ENCODE results near the gene MECP2.

The MECP2 gene

GRCh38 chrX:154029439-154029838 lies 68.1 kb downstream of the MECP2 start:
- Histone ChIP-seq H3K27me3 (ENCODE audit: control insufficient read depth in 2 of 2, insufficient read depth in 2 of 2, low read length in 2 of 2) (peaks cover 0 to 2% of the 10 kb centered on the region in 2 donors), H3K4me1 (ENCODE audit: control insufficient read depth in 2 of 2, insufficient read depth in 2 of 2, low read length in 2 of 2) (peaks cover 9 to 11% of the 10 kb centered on the region in 2 donors), H3K9me3 (ENCODE audit: control insufficient read depth in 2 of 2, low read length in 2 of 2) (no peaks in the 10 kb centered on the region), H3K9ac (ENCODE audit: low read depth in 1 of 2, low read length in 2 of 2) (no peak overlapping the region), H3K4me3 (ENCODE audit: low read length in 2 of 2) (no peak overlapping the region), H3K36me3 (ENCODE audit: control insufficient read depth in 2 of 2, insufficient read depth in 2 of 2, low read length in 2 of 2) (peaks cover 11% of the 10 kb centered on the region in 2 donors), H3K27ac (ENCODE audit: low read depth in 2 of 2, low read length in 2 of 2) (no peak overlapping the region)

DNA sequence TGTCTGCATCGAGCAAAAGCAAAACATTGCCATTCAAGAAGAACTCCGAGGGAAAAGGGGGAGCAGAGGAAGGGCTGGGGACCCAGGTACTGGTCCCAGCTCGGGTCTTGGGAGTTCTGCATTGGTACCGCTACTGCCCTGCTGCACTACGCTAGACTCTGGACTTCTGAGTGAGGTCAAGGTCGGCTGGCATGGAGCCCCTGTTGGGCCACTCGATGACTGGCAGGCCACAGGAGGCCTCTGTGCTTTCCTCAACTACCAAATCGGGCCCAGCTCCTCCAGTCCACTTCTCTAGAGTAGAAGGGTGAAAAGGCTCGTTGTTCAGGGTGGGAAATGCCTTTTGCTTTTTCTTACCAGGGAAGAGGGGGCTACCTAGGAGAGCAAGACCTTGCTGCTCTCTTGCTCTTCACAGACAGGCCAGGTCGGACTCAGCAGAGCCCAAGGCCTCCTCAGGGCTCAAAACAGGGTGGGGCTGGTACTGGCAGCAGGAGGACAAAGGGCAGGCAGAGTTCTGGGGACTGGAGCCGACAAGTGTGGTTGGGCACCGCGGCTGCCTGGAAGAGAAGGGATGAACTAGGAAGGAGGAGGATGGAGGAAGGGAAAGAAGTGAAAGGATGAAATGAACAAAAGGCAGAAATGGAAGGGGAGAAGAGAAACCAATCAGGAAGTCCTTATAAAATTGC lies 68.9 kb downstream of the MECP2 start:
- H3K9me3 ChIP-seq (ENCODE audit: control insufficient read depth in 2 of 2, low read length in 2 of 2): no peaks in the 10 kb centered on the region
- H3K4me1 ChIP-seq (ENCODE audit: control insufficient read depth in 2 of 2, insufficient read depth in 2 of 2, low read length in 2 of 2): peaks cover 9 to 11% of the 10 kb centered on the region in 2 donors
- peaks cover 11% of the 10 kb centered on the region in 2 donors for H3K36me3 ChIP-seq (ENCODE audit: control insufficient read depth in 2 of 2, insufficient read depth in 2 of 2, low read length in 2 of 2)
- peaks cover 0 to 2% of the 10 kb centered on the region in 2 donors for H3K27me3 ChIP-seq (ENCODE audit: control insufficient read depth in 2 of 2, insufficient read depth in 2 of 2, low read length in 2 of 2)
- H3K27ac ChIP-seq (ENCODE audit: low read depth in 2 of 2, low read length in 2 of 2): peak overlapping the region in 1 of 2 donors; percentile 16
- H3K9ac ChIP-seq (ENCODE audit: low read depth in 1 of 2, low read length in 2 of 2): no peak overlapping the region
- H3K4me3 ChIP-seq (ENCODE audit: low read length in 2 of 2): no peak overlapping the region

- Histone ChIP-seq H3K4me3 (ENCODE audit: low read length in 2 of 2) (no peak overlapping the region), H3K27ac (ENCODE audit: low read depth in 2 of 2, low read length in 2 of 2) (no peak overlapping the region), H3K27me3 (ENCODE audit: control insufficient read depth in 2 of 2, insufficient read depth in 2 of 2, low read length in 2 of 2) (peaks cover 0 to 2% of the 10 kb centered on the region in 2 donors), H3K4me1 (ENCODE audit: control insufficient read depth in 2 of 2, insufficient read depth in 2 of 2, low read length in 2 of 2) (peaks cover 9 to 11% of the 10 kb centered on the region in 2 donors), H3K36me3 (ENCODE audit: control insufficient read depth in 2 of 2, insufficient read depth in 2 of 2, low read length in 2 of 2) (peaks cover 11% of the 10 kb centered on the region in 2 donors), H3K9me3 (ENCODE audit: control insufficient read depth in 2 of 2, low read length in 2 of 2) (no peaks in the 10 kb centered on the region), H3K9ac (ENCODE audit: low read depth in 1 of 2, low read length in 2 of 2) (no peak overlapping the region)
Observed at GRCh38 chrX:154027986-154028385, 69.5 kb downstream of the MECP2 start.

GRCh38 chrX:154027022-154027402 lies 70.5 kb downstream of the MECP2 start:
- Histone ChIP-seq H3K36me3 (ENCODE audit: control insufficient read depth in 2 of 2, insufficient read depth in 2 of 2, low read length in 2 of 2) (peaks cover 9 to 10% of the 10 kb centered on the region in 2 donors), H3K9me3 (ENCODE audit: control insufficient read depth in 2 of 2, low read length in 2 of 2) (no peaks in the 10 kb centered on the region), H3K4me3 (ENCODE audit: low read length in 2 of 2) (no peak overlapping the region), H3K27ac (ENCODE audit: low read depth in 2 of 2, low read length in 2 of 2) (no peak overlapping the region), H3K4me1 (ENCODE audit: control insufficient read depth in 2 of 2, insufficient read depth in 2 of 2, low read length in 2 of 2) (peaks cover 9 to 11% of the 10 kb centered on the region in 2 donors), H3K9ac (ENCODE audit: low read depth in 1 of 2, low read length in 2 of 2) (no peak overlapping the region), H3K27me3 (ENCODE audit: control insufficient read depth in 2 of 2, insufficient read depth in 2 of 2, low read length in 2 of 2) (peaks cover 2 to 5% of the 10 kb centered on the region in 2 donors)

GRCh38 chrX:154026136-154027021 lies 71.1 kb downstream of the MECP2 start:
- no peaks in the 10 kb centered on the region for H3K9me3 ChIP-seq (ENCODE audit: control insufficient read depth in 2 of 2, low read length in 2 of 2)
- no peak overlapping the region for H3K9ac ChIP-seq (ENCODE audit: low read depth in 1 of 2, low read length in 2 of 2)
- H3K36me3 ChIP-seq (ENCODE audit: control insufficient read depth in 2 of 2, insufficient read depth in 2 of 2, low read length in 2 of 2): peaks cover 3 to 4% of the 10 kb centered on the region in 2 donors
- H3K27me3 ChIP-seq (ENCODE audit: control insufficient read depth in 2 of 2, insufficient read depth in 2 of 2, low read length in 2 of 2): peaks cover under 1 to 6% of the 10 kb centered on the region in 2 donors
- H3K4me3 ChIP-seq (ENCODE audit: low read length in 2 of 2): no peak overlapping the region
- H3K4me1 ChIP-seq (ENCODE audit: control insufficient read depth in 2 of 2, insufficient read depth in 2 of 2, low read length in 2 of 2): peaks cover 9 to 11% of the 10 kb centered on the region in 2 donors
- H3K27ac ChIP-seq (ENCODE audit: low read depth in 2 of 2, low read length in 2 of 2): no peak overlapping the region

- no peak overlapping the region for H3K27ac ChIP-seq (ENCODE audit: low read depth in 2 of 2, low read length in 2 of 2)
- peaks cover 2 to 3% of the 10 kb centered on the region in 2 donors for H3K36me3 ChIP-seq (ENCODE audit: control insufficient read depth in 2 of 2, insufficient read depth in 2 of 2, low read length in 2 of 2)
- no peaks in the 10 kb centered on the region for H3K9me3 ChIP-seq (ENCODE audit: control insufficient read depth in 2 of 2, low read length in 2 of 2)
- peaks cover 0 to 6% of the 10 kb centered on the region in 2 donors for H3K27me3 ChIP-seq (ENCODE audit: control insufficient read depth in 2 of 2, insufficient read depth in 2 of 2, low read length in 2 of 2)
- no peak overlapping the region for H3K9ac ChIP-seq (ENCODE audit: low read depth in 1 of 2, low read length in 2 of 2)
- peaks cover 13 to 16% of the 10 kb centered on the region in 2 donors for H3K4me1 ChIP-seq (ENCODE audit: control insufficient read depth in 2 of 2, insufficient read depth in 2 of 2, low read length in 2 of 2)
- no peak overlapping the region for H3K4me3 ChIP-seq (ENCODE audit: low read length in 2 of 2)
Observed at GRCh38 chrX:154025230-154025629, 72.3 kb downstream of the MECP2 start.

DNA sequence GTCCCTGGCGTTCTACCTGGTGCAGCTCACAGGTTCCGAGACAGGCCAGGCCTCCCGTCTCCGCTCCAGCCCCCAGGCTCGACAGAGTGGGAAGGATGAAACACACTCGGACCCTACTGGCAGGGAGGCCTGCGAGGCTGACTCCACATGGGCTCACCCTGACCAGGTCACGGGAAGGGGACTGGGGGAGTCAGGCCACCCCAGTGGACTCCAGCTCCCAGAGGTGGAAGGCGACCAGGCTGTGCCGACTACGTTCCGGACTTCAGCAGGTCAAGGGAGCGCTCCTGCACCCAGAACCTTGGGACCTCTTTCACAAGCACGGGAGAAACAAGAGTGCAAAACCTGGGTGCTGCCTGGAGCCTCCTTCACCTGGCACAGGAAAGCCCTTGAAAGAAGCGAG lies 73.2 kb downstream of the MECP2 start:
- Histone ChIP-seq H3K4me1 (ENCODE audit: control insufficient read depth in 2 of 2, insufficient read depth in 2 of 2, low read length in 2 of 2) (peaks cover 12% of the 10 kb centered on the region in 2 donors), H3K27me3 (ENCODE audit: control insufficient read depth in 2 of 2, insufficient read depth in 2 of 2, low read length in 2 of 2) (peaks cover 0 to 6% of the 10 kb centered on the region in 2 donors), H3K36me3 (ENCODE audit: control insufficient read depth in 2 of 2, insufficient read depth in 2 of 2, low read length in 2 of 2) (peaks cover 2 to 3% of the 10 kb centered on the region in 2 donors), H3K27ac (ENCODE audit: low read depth in 2 of 2, low read length in 2 of 2) (no peak overlapping the region), H3K4me3 (ENCODE audit: low read length in 2 of 2) (no peak overlapping the region), H3K9ac (ENCODE audit: low read depth in 1 of 2, low read length in 2 of 2) (no peak overlapping the region), H3K9me3 (ENCODE audit: control insufficient read depth in 2 of 2, low read length in 2 of 2) (no peaks in the 10 kb centered on the region)

DNA sequence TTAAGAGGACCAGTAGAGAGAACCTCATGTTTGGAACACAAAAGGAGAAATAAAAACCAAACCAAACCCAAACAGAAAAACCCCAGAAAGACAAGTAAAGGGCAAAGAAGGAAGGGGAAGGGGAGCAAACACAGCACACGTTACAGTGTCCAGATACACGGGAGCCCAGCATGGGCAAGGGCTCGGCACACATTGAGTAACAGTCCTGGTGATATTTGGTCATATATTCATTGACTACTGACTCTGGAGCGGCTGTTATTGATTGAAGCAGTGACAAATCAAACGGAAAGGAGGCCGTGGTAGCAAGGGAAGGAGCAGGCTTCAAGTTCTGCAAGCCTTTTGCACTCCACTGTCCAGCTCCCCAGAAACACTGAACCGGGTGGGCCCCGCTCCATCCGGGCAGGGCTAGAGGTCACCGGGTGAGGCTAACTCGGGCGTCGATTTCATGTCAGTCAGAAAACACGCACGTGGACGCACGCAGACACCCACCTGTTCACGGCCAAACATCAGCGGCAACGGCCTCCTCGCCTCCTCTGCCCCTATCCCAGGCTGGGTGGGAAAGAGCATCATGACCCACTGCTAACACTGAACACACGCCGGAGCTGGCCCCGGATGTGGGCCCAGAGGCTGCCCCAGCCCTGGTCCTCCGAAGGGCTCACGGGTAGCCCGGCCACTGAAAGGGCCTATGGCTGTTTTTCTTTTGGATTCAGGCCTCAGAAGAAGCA lies 74.1 kb downstream of the MECP2 start:
- Histone ChIP-seq H3K9me3 (ENCODE audit: control insufficient read depth in 2 of 2, low read length in 2 of 2) (no peaks in the 10 kb centered on the region), H3K27me3 (ENCODE audit: control insufficient read depth in 2 of 2, insufficient read depth in 2 of 2, low read length in 2 of 2) (peaks cover 0 to 6% of the 10 kb centered on the region in 2 donors), H3K4me1 (ENCODE audit: control insufficient read depth in 2 of 2, insufficient read depth in 2 of 2, low read length in 2 of 2) (peaks cover 4 to 12% of the 10 kb centered on the region in 2 donors)

GRCh38 chrX:154022108-154022507 lies 75.4 kb downstream of the MECP2 start:
- H3K9ac ChIP-seq (ENCODE audit: low read depth in 1 of 2, low read length in 2 of 2): no peak overlapping the region
- H3K9me3 ChIP-seq (ENCODE audit: control insufficient read depth in 2 of 2, low read length in 2 of 2): no peaks in the 10 kb centered on the region
- H3K4me3 ChIP-seq (ENCODE audit: low read length in 2 of 2): no peak overlapping the region
- H3K4me1 ChIP-seq (ENCODE audit: control insufficient read depth in 2 of 2, insufficient read depth in 2 of 2, low read length in 2 of 2): peaks cover 4 to 12% of the 10 kb centered on the region in 2 donors
- H3K27me3 ChIP-seq (ENCODE audit: control insufficient read depth in 2 of 2, insufficient read depth in 2 of 2, low read length in 2 of 2): peaks cover 0 to 6% of the 10 kb centered on the region in 2 donors
- H3K36me3 ChIP-seq (ENCODE audit: control insufficient read depth in 2 of 2, insufficient read depth in 2 of 2, low read length in 2 of 2): peaks cover 0 to 2% of the 10 kb centered on the region in 2 donors
- no peak overlapping the region for H3K27ac ChIP-seq (ENCODE audit: low read depth in 2 of 2, low read length in 2 of 2)

More for the DNA sequence above, 74.1 kb downstream of the MECP2 start:
- Histone ChIP-seq H3K27ac (ENCODE audit: low read depth in 2 of 2, low read length in 2 of 2) (no peak overlapping the region), H3K36me3 (ENCODE audit: control insufficient read depth in 2 of 2, insufficient read depth in 2 of 2, low read length in 2 of 2) (peaks cover under 1 to 2% of the 10 kb centered on the region in 2 donors), H3K9ac (ENCODE audit: low read depth in 1 of 2, low read length in 2 of 2) (no peak overlapping the region), H3K4me3 (ENCODE audit: low read length in 2 of 2) (no peak overlapping the region)
